Muscle of arm (tissue), 12 donors: Measurements from ENCODE around the gene BCL11A. TPM values are rescaled to one million over a fixed set of nuclear protein-coding genes. Genes with fewer than 3 reads are reported as not detected.

Experiments used
- DNase-seq: peaks from one replicate; pipeline ENCODE4 v3.0.0-alpha.2; 2013
- polyA plus RNA-seq, 12 donors: library from polyadenylated mRNA; unstranded; fragments of 120-200 nt; gene quantifications; one replicate each; pipeline ENCODE4 v1.2.1, GENCODE V29; 2013; ENCODE audit not compliant: insufficient read length in 12 of 12

BCL11A gene
- polyA plus RNA-seq, 12 donors: 3.3 to 59.4 (median 4.3) TPM; not detected in 1

DNA sequence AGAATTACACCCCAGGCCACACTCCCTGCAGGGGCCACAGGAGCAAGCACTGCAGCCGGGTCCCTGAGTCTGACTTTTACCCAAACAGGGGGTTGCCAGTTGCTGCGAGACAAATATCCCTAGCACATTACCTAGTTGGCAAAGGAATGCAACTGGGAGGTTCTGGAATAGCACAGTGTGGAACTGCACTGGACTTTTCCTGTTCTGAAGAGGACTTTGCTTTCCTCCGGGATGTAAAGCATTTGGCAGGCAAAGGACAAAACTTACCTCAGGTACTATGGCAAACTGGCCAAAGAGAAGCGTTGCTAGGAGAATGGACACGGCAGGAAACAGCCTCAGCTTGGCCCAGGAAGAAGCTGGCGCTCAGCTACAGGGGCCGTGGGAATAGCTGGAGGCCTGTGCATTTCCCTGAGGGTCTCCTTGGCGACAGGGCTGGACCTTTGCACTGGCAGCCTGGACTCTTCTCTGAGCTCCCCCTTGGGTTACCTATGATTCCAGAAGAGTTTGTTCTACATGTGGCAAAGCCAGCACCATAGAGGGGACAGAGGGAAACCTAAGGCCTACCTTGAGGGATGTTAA, 45.0 kb downstream of the BCL11A start:
- DNase-seq: no peak

DNA sequence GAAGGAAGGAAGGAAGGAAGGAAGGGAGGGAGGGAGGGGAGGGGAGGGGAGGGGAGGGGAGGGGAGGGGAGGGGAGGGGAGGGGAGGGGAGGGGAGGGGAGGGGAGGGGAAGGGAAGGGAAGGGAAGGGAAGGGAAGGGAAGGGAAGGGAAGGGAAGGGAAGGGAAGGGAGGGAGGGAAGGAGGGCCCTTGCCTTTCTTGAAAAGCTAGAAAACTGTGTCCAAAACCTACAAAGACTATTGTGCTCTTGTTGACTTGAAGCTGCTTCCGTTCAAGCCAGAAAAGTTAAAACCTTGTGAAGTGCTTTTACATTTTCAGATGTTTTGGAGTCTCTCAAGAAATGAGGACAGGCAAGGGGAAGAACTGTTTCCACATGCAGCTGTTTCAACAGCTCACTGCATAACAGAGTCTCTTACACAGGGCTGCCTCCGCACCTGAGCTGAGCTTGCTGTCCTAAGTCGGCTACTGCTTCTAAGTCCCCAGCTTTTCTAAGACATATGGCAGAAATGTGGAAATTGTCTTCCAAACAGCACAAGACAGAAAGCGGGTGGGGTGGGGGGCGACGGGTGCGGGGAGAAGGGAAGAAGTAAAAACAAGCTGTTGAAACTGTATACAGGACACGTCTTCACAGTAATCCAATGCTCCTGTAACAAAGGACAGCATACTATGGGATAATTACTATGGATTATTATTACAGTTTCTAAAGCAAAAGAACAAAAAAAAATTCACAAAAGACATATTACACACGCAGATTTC, 46.1 kb downstream of the BCL11A start:
- peak; percentile 25 for DNase-seq

DNA sequence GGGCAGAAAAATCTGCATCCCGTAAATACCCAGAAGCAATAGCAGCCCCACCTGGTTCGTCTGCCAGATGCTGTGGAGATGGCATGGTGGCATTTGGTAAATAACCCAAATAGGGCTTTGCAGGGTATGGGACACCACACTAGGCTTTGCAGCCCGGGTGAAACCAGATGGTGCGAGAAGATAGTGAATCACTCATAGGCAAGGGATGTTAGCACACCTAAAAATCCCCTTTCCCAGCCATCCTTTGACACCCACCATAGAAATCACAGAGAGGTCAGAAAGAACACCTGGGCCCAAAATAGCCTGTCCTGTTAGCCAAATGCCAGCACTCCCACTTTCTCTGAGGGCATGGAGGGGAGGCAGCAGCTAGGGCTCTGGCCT, 47.6 kb downstream of the BCL11A start:
- no peak for DNase-seq

DNA sequence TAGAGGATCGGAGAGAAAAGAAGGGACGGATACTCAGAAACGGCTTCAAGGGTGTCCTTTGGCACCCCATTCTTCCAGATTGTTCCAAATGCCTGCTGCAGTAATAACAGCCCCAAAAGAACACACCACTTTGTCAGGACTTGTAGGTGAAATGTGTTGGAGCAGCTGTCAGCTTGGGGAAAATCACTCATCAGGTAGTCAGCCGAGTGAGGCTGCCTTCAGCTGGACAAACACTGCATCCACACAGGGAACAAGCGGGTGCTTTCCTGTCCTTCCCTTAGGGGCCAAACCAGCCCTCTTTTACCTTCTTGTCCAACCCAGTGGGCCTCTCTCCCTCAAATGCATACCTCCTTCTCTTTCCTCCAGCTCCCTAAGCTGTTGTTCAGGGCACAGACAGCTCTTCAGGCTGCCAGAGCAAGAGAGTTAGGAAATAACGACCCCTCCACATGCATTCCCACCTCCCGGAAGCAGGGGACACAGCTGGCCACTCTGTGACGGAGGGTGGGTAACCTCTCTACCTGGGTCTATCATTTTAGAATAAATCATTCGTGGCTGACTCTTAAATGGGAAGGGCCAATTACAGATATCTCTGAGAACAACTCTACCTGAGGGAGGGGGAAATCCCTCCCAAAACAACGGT, 48.1 kb downstream of the BCL11A start:
- no peak for DNase-seq

DNA sequence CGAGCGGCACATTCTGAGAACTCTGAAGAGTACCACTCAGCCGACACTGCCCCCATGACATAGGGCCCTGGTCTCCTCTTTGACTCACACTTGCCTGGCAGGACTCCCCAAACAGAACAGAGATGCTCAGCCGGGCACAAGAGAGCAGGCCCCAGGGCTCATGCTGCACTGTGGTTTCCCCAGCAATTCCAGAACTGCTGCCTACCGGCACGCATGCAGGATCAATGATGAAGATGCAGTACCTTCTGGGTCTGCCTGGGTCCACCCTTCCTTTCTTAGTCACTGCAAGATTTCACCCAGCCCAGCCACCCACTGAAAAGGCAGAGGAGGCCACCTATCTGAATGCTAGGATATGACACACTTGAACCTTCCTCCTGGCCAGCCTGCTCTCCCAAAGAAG, 49.4 kb downstream of the BCL11A start:
- no peak for DNase-seq

DNA sequence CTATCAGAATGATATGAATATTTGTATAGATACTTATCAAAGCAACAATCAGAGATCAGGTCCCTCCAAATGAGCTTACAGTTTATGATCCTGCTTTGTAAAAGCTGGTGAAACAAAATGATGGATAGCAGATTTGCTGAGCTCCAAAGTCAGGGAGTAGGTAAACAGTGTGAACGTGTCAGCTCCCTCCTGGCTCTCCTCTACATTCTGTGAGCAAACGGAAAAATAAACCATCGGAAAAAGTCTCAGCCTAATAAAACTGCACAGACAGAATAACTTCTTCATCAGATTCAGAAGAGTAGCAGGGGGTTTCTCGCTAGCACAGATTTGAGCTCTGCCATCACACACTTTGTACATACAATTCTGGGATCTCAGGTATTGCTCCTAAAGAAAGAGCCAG, 51.3 kb downstream of the BCL11A start:
- DNase-seq: peak; percentile 24

DNA sequence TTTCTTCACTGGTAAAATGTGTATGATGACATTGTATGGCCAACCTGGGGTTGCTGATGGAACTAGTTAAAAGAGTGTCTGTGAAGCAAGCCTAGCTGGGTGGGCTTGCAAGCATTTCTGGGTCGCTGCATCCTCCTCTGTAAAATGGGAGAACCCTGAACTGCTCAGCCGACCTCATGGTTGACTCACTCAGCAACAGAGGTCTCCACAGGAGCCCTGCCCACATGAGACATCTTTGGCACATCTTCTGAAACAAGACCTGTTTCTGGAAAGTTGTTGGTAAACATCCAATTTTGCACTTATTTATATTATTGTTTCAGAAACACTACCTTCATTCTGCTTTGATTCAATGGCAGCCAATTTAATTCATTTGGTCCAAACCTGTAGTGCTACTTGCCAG, 52.6 kb downstream of the BCL11A start:
- no peak for DNase-seq

DNA sequence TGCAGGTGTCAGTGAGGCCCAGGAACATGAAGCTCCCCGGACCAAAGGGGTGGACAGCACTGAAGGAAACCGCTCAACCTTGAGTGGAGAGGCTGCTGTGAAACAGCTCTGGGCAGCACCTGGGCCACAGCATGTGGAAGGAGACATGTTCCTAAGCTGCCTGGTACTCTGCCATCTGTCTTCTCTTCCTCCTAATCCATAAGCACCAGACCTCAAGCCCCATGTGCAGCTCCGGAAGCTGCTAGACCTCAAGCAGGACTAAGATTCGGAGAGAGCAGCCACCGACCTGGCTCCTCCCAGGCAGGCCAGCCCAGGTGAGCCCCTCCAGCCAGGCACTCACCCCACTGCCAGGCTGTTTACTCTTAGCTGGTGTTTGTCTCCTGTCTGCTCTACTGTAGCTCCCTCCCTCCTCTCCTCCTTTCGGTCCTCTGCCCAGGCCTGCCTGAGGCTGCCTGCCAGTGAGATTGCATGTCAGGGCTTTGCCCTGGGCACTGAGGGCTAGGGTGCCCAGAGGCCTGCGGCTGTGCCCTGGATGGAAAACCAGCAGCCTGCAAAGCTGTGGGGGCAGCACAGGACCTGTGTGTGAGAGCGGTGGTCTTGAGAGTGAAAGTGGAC, 53.7 kb downstream of the BCL11A start:
- DNase-seq: no peak

DNA sequence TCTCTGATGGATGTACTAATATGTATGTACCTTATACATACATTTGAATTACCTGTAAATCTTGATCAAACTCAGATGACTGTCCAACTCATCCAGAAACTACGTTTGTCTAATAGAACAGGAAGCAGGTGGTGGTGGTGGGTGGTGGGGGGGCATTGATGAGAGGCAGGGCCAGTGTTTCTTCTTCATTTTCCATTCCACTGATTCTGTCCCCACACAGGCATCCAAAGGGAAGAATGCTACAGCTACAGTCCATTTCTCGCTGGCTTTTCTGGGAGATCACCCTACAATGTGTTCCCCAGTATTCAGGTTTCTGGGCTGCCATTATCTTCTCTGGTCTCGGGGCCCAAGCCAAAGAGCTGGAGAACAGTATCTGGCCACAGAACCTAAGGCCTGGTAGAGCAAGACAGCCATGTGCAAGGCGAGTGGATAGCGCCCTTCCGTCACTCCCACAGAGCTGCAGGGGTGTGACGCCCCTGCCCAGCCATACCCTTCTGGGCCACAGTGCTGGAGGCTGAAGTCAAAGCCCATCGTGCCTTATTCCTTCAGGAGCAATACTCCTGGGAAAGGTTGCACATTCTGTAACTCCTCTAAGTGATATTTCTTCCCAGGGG, 54.5 kb downstream of the BCL11A start:
- DNase-seq: no peak

DNA sequence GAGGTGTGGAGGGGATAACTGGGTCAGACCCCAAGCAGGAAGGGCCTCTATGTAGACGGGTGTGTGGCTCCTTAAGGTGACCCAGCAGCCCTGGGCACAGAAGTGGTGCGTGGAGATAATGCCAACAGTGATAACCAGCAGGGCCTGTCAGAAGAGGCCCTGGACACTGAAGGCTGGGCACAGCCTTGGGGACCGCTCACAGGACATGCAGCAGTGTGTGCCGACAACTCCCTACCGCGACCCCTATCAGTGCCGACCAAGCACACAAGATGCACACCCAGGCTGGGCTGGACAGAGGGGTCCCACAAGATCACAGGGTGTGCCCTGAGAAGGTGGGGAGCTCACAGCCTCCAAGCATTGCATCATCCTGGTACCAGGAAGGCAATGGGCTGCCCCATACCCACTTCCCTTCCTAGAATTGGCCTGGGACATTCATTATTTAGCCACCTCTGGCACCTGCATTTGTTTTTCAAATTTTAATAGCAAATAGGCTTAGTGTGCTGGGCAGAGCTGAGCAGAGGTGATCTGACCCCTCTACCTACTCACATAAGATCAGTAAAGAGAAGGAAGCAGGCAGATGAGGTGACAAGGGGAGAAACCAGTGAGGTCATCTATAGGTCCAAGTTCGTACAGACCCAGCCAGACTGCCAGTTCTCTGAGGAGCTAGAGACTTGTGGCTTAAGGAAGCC, 55.2 kb downstream of the BCL11A start:
- DNase-seq: no peak

DNA sequence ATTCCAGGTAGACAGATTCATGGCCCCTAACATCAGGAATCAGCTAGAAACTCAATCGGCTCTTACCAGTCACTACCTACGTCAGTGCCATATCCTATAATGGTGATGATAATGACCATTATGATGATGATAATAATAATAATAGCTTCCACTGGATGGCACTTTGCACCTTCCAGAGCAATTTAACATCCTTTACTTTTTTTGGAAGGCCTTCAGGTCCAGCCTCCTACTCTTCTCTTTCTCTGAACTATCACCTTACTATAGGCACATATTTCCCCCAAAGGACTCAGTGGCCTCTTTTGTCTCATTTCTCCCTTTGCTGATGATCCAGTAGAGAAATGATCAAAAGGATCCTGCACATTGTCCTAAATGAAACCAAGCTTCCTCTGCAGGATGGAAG, 56.0 kb downstream of the BCL11A start:
- no peak for DNase-seq

DNA sequence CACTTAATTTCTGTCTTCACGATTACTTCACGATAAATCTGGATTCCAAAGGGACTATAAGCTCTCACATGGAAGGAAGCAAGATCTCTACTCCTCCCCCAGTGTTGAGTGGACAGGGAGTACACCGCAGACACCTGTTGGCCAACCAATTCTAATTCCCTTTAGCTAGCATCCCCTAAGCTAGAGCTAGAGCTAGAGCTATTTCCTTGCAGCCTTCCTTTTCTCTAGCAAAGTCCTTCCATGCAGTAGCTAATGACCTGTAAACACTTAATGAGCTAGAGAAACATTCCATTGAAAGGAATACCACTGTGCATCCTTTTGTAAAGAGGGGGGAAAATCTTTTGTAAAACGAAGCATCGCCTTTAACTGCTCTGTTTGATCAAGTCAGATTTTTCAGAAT, 56.5 kb downstream of the BCL11A start:
- no peak for DNase-seq

DNA sequence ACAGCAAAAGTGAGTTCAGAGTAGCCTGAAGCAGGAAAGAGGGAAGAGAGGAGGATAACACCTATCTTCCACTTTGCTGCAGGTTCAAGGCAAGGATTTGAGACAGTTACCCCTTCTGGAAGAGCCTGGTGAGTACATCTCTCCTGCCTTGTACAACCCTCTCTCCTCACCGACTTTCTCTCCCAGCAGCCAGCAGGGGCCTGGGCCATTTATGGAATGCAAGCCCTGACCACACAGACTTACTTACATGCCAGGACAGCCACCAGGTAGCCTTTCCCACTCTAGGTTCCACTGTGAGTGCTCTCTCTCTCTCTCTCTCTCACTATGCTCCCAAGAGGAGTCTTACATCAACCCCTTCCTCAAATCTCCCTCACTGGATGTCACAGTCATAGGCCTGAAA, 57.0 kb downstream of the BCL11A start:
- DNase-seq: no peak

DNA sequence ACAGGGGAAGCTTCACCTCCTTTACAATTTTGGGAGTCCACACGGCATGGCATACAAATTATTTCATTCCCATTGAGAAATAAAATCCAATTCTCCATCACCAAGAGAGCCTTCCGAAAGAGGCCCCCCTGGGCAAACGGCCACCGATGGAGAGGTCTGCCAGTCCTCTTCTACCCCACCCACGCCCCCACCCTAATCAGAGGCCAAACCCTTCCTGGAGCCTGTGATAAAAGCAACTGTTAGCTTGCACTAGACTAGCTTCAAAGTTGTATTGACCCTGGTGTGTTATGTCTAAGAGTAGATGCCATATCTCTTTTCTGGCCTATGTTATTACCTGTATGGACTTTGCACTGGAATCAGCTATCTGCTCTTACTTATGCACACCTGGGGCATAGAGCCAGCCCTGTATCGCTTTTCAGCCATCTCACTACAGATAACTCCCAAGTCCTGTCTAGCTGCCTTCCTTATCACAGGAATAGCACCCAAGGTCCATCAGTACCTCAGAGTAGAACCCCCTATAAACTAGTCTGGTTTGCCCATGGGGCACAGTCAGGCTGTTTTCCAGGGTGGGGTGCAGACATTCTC, 58.3 kb downstream of the BCL11A start:
- DNase-seq: no peak

DNA sequence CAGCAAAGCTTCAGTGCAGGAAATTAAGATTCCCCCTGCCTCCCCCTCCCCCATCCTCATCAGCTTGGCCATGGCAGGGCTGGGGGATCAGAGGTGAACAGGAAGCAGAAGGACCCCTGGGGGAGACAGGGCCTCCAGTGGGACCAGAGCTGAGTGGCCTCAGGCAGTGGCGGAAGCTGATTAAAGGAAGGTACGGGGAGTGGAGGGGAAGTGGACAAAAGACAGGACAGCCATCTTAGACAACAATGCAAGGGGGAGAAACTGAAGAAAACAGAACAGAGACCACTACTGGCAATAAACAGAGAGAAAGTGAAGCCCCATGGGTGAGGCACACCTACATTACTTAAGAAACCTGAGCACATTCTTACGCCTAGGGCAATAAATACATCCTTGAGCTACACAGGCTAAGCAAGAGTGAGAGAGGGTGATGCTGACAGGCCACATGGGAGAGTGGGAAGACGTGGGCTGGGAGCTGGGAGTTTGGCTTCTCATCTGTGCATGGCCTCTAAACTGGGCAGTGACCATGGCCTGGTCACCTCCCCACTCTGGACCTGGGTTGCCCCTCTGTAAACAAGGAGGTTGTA, 59.6 kb downstream of the BCL11A start:
- no peak for DNase-seq

DNA sequence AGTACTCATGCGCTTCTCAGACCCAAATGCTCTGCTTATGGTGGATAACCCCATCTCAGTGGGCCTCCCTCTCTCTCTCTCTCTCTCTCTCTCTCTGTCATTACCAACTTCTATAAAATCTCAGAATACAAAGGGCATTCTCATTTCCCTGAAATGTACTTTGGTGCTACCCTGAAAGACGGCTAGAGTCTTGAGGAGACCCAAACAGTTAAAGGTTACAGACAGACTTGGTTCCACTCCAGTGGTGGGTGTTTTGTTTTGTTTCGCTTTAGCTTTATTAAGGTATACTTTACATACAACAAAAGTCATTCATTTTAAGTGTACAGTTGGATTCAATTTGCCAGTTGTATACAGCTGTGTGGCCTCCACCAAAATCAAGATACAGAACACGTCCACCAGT, 60.9 kb downstream of the BCL11A start:
- no peak for DNase-seq

DNA sequence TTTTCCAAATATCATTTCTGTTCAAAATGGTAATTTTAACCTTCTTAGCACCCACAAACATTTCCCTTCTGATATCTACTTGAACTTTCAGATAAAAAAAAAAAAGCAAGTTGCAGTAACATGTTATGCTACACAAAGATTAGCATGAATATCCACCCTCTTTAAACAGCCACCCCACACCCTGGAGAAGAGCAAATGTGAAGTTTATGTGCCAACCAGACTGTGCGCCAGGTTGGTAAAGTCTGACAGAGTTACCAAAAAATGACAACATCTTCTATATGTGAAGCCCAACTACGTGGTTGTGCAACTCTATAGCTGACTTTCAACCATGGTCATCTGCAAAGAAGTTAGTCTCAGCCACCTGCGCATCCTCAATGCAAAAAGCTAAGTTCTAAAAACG, 62.6 kb downstream of the BCL11A start:
- DNase-seq: no peak

DNA sequence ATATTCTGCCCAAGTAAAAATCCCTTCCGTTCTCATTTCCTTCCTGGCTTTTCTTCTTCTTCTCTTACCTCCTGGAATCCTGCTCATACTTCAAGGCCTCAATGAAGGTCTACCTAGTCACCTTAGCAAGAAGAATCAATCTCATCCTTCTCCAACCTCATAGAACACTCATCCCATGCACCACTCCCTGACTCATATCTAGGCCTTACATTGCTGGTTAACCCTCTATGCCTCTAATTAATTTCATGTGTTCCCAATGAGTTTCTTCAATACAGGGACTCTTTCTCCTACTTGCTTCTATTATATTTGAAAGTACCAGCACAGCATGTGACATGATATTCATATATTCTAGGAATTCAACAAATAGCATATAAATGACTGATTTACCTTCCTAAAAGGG, 63.0 kb downstream of the BCL11A start:
- DNase-seq: no peak

DNA sequence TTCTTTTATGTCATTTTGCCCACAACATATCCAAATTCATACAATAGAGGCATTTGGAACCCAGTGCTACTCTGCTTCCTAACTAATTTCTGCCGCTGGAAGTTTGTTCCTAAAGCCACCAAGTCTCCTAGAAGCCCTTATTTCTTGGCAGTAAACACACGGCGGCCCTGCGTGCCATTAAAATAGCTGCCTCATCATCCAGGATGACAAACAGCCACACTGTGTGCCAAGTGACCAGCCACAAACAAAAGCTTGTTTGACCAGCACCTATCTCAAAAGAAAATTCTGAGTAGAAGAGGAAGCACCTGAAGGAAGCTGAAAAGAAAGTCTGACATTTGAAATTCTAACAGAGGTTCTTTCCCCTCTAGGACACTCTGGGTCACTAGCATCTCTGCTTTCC, 64.2 kb downstream of the BCL11A start:
- DNase-seq: no peak

DNA sequence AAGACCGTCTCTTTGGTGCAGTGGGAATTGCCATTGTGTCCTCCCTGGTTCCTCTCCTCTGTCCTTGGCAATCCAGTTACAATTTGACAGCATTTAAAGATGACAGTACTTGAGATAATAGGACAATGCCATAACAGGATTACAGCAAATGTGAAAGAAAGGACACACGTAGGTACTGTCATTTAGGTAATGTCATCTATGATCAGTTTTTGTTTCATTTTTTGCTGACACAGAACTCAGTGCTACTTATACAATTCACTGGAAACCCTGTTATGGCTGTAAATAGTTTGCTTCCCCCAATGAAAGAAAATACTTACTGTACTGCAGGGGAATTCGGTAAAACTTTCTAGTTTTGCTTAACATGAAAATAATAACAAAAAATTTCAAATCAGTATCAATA, 65.2 kb downstream of the BCL11A start:
- no peak for DNase-seq

DNA sequence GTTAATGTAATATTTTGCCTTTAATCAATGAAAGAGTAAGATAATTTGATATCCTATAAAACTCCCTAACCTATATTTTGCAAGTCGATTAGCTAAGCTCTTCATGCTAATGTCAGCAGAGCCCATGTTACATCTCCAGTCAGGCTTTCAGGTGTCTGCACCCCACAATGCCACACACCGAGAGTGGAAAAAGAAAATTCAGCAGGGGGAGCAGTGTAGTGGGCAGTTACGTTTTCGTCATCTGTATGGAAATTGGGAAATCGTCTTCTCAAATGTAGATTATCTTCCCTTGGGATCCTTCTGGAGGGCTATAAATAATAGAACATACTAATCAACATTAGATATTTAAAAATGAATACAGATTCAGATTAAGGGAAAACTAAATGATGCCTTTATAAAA, 66.3 kb downstream of the BCL11A start:
- no peak for DNase-seq
